CD4-positive, alpha-beta T cell treated with Interleukin-6 at 100 ng/mL for 8 hours (primary cell): ENCODE data around the gene TMEM132E.

Experiments
- DNase-seq: peaks from one replicate; pipeline ENCODE4 v3.0.0-alpha.2; 2020; ENCODE audit warnings: mixed read lengths, low spot score

The TMEM132E gene

DNA sequence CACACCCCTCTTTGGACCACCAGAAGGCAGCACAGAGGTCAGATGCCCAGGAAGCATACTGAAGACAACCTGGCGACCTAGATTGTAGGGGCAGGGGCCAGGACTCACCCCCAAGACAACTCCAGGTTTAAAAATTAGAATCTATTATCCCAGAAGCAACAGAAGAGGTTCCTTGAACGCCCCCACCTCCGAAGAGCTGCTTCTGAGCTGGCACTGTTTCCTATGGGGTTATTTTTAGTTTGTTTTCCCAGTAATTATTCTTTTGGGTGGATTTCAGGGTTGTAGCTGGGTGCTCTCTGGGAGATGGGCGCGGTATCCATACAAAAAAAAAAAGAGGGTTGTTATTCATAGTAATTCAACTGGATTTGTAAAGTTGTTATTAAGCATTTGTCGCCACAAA, 10.4 kb upstream of the TMEM132E start:
- no peak for DNase-seq

GRCh38 chr17:34569591-34569990, 9.8 kb upstream of the TMEM132E start:
- no peak for DNase-seq

GRCh38 chr17:34570506-34570905, 8.9 kb upstream of the TMEM132E start:
- no peak for DNase-seq

DNA sequence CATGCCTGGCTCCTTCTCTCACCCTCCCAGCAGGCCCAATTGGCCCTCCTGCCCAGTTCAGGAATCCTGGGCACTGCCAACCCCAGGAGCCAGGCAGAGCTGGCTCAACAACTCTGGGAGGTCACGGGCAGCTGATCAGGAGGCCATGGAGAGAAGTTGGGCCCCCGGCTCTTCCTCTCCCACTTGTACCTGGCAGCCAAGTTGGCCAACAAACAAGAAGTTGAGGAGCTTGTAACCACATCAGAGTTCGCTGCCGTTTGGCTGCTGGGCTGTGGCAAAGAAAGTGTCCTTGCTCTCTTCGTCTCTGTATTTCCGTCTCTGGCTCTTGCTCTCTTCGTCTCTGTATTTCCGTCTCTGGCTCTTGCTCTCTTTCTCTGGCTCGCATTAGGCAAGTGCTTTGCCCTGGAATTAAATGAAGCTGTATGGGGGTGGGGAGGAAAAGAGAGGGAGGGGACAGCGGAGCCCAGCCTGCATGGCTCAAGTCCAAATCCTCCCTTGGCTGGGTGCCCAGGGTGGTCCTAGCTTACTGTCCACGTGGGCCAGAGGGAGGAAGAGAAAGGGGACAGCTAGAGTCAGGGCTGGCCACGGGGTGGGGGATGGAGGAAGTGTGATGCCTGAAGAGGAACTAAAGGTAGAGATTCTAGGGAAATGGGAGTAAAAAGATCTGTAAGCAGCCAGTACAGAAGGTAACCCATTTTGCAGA, 7.8 kb upstream of the TMEM132E start:
- no peak for DNase-seq

GRCh38 chr17:34572483-34572882, 6.9 kb upstream of the TMEM132E start:
- no peak for DNase-seq

DNA sequence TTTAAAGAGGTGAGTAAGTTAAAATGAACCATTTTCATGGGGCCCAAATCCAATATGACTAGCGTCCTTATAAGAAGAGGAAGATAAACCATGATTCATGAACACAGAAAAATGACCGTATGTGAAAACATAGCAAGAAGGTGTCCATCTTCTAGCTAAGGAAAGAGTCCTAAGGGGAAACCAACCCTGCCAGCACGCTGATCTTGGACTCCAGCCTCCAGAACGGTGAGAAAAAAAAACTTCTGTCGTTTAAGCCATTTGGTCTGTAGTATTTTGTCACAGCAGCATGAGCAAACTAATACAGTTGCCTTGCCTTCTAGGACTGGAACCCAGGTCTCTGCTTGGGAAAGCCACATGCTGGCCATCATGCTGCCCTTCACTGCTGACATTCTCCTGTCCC, 4.2 kb upstream of the TMEM132E start:
- no peak for DNase-seq

GRCh38 chr17:34578016-34578415, 1.4 kb upstream of the TMEM132E start:
- no peak for DNase-seq

DNA sequence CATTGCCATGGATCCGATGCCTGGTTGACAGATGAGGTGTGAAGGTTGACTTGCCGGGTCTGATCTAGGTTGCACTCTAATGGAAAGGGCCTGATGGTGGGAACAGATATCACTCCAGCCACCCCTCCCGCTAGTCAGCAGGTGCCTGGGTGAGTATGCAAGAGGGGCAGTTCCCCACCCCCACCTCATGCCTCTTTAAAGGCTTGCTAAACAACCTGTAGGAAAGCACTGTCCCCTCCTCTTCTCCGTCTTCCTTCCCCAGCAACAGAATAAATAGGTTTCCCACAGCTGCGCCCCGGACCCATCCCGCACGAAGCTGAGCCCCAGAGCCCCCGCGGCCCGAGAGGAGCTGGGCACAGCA, 746 bp upstream of the TMEM132E start:
- DNase-seq, result no peak

GRCh38 chr17:34579979-34580684, 750 bp downstream of the TMEM132E start:
- no peak for DNase-seq

DNA sequence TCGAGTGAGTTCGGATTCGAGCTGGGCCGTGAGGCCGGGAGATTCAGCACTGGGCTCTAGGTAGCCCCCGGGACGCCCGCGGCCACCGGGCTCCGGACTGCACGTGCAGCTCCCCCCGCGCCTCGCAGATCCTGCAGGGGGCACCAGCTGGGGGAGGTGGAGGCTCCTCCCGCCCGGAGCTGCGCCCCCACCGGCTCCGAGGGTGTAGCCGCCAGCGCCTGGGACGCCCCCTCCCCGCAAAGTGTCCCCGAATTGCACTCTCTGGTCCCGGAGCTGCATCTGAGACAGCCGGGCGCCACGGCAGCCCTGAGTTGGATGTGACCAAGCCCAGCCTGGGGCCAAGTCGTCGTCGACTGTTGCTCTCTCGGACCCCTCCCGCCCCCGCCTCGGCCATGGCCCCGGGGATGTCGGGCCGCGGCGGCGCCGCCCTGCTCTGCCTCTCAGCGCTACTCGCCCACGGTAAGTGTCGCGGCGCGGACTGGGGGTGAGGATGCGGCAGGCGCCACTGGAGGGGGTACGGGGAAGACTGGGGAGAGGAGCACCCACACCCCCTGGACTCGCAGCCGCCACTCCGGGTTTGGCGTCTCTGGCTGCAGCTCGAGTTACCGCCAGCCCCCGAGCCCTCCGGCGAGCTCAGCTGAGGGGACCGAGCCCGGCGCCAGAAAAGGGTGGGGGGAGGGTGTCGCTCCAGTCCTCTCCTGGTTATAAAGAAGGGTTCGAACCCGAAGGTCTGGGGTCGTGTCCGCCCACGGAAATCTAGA, 1.5 kb downstream of the TMEM132E start:
- DNase-seq, result no peak

DNA sequence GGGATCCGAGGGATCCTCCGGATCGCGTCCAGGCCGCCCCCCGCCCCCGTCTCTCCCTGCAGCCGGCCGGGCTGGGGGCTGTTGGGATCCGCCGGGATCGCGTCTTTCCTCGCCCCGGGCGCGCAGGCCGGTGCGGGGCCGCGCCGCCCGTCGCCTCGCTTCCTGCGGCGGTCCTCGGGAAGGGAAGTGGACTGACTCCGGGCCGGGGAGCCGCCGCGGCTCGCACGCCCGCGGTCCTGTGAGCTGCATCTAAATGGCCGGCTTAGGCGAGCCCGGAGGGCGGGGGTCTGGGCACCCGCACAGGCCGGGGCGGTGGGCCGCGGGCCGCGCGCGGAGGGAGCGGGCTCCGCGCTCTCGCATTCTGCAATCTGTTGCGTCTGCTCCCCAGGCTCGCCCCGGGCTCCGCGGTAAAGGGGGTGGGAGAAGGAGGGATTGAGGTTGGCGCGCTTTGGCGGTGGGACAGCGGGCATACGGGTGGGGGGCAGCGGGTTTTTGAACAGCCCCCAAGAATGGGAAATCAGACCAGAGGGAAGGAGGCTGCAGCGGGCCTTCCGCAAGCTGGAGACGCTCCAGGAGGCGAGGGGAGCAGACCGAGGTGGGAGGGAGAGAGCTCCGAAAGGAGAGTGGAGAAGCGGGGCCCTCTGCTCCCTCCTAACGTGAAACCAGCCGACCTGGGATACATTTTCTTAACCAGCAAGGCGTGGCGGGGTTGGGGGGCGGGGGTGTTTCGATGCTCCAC, 2.2 kb downstream of the TMEM132E start:
- DNase-seq, result no peak

GRCh38 chr17:34582185-34582900, 3.0 kb downstream of the TMEM132E start:
- no peak for DNase-seq

DNA sequence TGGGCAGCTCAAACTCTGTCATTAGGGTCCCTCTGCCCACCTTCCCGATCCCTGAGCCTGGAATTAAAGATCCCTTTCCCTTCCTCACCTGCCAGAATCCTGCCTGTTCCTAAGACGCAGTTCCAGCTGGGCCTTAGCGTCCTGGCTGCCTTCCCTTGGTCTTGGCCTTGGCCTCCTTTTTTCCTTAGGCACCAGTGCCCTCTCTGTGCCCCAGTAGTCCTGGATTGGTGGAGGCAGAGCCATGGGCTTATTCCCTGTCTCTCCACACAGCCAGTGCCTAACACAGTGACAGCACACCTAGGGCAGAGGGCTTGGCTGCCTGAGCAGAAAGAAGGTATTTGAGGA, 3.5 kb downstream of the TMEM132E start:
- no peak for DNase-seq

- no peak for DNase-seq
These were observed 5.5 kb downstream of the TMEM132E start for GRCh38 chr17:34584805-34585416.

DNA sequence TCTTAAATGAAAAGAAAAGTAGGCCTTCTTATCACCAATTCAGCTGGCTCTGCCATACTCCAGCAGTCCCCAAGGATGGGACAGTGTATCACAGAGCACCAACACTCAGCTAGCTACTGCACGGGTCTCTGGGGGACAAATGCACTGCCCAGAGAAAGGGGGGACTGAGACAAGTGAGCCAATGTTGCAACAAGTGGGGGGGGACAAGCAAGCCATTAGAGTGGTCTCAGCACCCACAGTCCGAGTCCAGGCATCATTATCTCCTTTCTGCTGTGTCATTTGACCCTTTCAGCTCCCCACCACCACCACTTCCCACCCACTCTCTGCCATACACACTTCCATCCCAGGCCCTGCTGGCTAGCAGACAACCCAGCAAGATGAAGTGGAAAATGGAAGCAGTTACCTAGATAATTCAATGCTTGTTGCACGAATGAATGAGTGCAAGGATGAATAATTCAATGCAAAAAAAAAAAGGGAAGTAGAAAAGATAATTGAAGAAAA, 7.0 kb downstream of the TMEM132E start:
- no peak for DNase-seq

- DNase-seq, result no peak
These were observed 8.9 kb downstream of the TMEM132E start for GRCh38 chr17:34588266-34588665.

- DNase-seq, result no peak
These were observed 10.0 kb downstream of the TMEM132E start for GRCh38 chr17:34589120-34589965.

DNA sequence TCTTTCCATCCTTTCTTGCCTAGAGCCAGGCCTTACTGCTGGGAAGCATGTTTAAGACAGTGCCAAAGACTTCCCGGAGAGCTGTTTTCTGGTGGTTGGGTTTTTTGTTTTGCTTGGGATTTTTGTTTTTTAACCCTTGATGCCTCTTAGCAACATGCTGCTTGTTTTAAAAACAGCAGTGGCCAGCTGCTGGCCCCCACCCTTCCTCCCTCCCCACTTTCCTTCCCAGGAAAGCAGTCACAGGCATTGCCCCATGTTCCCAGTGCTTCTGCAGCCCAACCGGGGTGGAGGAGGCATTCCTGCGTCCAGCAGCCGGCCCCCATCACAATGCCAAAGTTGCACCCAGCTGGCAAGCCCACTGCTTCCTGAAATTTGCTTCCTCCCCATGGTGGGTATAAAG, 12.6 kb downstream of the TMEM132E start:
- no peak for DNase-seq

- no peak for DNase-seq
These were observed 17.5 kb downstream of the TMEM132E start for GRCh38 chr17:34596920-34597319.

DNA sequence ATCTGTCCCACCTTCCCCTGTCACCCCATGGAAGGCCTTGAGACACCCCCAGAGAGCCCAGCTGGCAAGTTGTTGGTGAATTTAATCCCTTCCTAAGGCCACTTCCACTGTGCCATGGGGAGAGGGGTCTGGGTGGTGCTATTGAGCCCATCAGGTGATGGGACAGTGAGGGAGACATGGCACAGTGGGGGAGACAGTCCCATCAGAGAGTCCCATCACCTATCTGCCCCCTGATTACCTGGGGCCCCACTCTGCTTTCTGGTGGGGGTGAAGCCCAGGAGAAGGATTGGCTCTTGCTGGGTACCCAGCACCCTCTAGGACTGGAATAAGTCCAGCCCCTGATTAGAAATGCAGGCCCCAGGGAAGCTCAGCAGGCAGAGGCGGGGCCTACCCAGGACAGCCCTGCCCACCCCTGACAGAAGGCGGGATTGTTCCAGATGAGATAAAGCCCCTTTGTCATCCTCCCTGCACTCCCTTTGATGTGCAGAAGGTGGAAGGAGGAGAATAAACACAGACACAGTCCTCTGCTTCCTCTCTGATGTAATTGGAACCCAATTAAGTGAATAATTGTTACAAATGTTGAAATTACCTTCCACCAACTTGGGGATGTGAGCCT, 18.9 kb downstream of the TMEM132E start:
- no peak for DNase-seq
